GM18858 (cell line): ENCODE results near the gene NAGA.
"Not testable (repeated sequence)": the region's sequence is repeated elsewhere in the genome, so short reads cannot be mapped to it uniquely, and the experiment has no call there.

ENCODE experiments used
- ATAC-seq: cut with Tn5 transposase; IDR thresholded peaks from one replicate; pipeline ENCODE4 v1.9.1; 2021; ENCODE audit not compliant: unreplicated experiment

Gene NAGA

GRCh38 chr22:42070517-42071422 is at the start of gene NAGA:
TSS of gene NAGA (minus strand) at chr22:42070812. CDS start at chr22:42070297, 515 bp downstream.
- ATAC-seq: peak; percentile 75

GRCh38 chr22:42116848-42117424 is 46.3 kb upstream of the NAGA start:
- ATAC-seq: no peak

- ATAC-seq: not testable (repeated sequence)
Measured at GRCh38 chr22:42115420-42115830, 44.8 kb upstream of the NAGA start.

GRCh38 chr22:42114721-42115120 is 44.1 kb upstream of the NAGA start:
- ATAC-seq: no peak

GRCh38 chr22:42112793-42113192 is 42.2 kb upstream of the NAGA start:
- not testable (repeated sequence) for ATAC-seq

- no peak for ATAC-seq
Measured at GRCh38 chr22:42111798-42112197, 41.2 kb upstream of the NAGA start.

GRCh38 chr22:42108848-42109247 is 38.2 kb upstream of the NAGA start:
- no peak for ATAC-seq

GRCh38 chr22:42104332-42104860 is 33.8 kb upstream of the NAGA start:
- ATAC-seq: not testable (repeated sequence)

- ATAC-seq: no peak
Measured at GRCh38 chr22:42101199-42101598, 30.6 kb upstream of the NAGA start.

GRCh38 chr22:42091455-42091782 is 20.8 kb upstream of the NAGA start:
- ATAC-seq: no peak

- ATAC-seq: peak; percentile 86
Measured at GRCh38 chr22:42090596-42091454, 20.2 kb upstream of the NAGA start, which contains the start of gene NDUFA6. TSS of gene NDUFA6 (minus strand) at chr22:42090772. CDS start at chr22:42090744, 28 bp downstream.

GRCh38 chr22:42086051-42086450 is 15.4 kb upstream of the NAGA start:
- ATAC-seq: no peak

- ATAC-seq: no peak
Measured at GRCh38 chr22:42084874-42085273, 14.3 kb upstream of the NAGA start.

- ATAC-seq: no peak
Measured at GRCh38 chr22:42083119-42083518, 12.5 kb upstream of the NAGA start.

- ATAC-seq: no peak
Measured at GRCh38 chr22:42080287-42080686, 9.7 kb upstream of the NAGA start.

- ATAC-seq: peak; percentile 71
Measured at GRCh38 chr22:42079319-42080251, 9.0 kb upstream of the NAGA start, which contains the start of gene SMDT1. TSS of gene SMDT1 (plus strand) at chr22:42079700. CDS start at chr22:42079769, 69 bp downstream.

- ATAC-seq: no peak
Measured at GRCh38 chr22:42078469-42079318, 8.1 kb upstream of the NAGA start.

- no peak for ATAC-seq
Measured at GRCh38 chr22:42077486-42078125, 7.0 kb upstream of the NAGA start.
